SK-N-SH (cell line): ENCODE measurements around the gene CLDN16. TPM values are rescaled to one million over a fixed set of nuclear protein-coding genes. Genes with fewer than 3 reads are reported as not detected.

Source experiments
- CTCF ChIA-PET: fragments of 300-600, 350-600 bp; formaldehyde crosslinking; extraction: SDS; loops from one replicate; lab custom pipeline; 2021; lab: Yijun Ruan, JAX
- POLR2A ChIA-PET: fragments of 350-600 bp; sonication (Branson Sonifier 250); formaldehyde crosslinking; extraction: SDS; loops from one replicate; lab custom pipeline; 2020; ENCODE audit warnings: antibody characterized with exemption, inconsistent platforms; lab: Yijun Ruan, JAX
- DNase-seq: peaks from one replicate; pipeline ENCODE4 v3.0.0; 2012
- H2AFZ ChIP-seq: fragments of 200-600 bp; sonication (generic); 2 replicates; pipeline ENCODE4 v1.8.1; 2016; ENCODE audit warnings: antibody characterized with exemption, mild to moderate bottlenecking, low read depth
- H3F3A ChIP-seq: fragments of 200-600 bp; sonication (generic); replicated peaks from 2 replicates; pipeline ENCODE3; 2016; ENCODE audit warnings: antibody characterized with exemption, mild to moderate bottlenecking; ENCODE audit not compliant: insufficient read depth
- H3K27ac ChIP-seq, 2 experiments: fragments of 200-500 bp in 1 of 2; fragments of 200-600 bp in 1 of 2; sonication (Bioruptor generic) in 1 of 2; sonication (generic), shearing (Covaris generic) in 1 of 2; 2 replicates each; pipeline versions ENCODE4 v1.5.1 to v1.6.1; 2014 to 2016; ENCODE audit warnings: low read depth in 2 of 2, inconsistent platforms in 1 of 2, low read length in 1 of 2, mild to moderate bottlenecking in 1 of 2, mixed read lengths in 1 of 2
- H3K27me3 ChIP-seq: fragments of 200-600 bp; sonication (generic), shearing (Covaris generic); 2 replicates; pipeline ENCODE4 v1.6.1; 2016; ENCODE audit warnings: mixed run types; ENCODE audit not compliant: insufficient read depth
- H3K36me3 ChIP-seq, 2 experiments: fragments of 200-500 bp in 1 of 2; fragments of 200-600 bp in 1 of 2; sonication (Bioruptor generic) in 1 of 2; sonication (generic) in 1 of 2; replicated peaks in 1 of 2; 2 replicates each; pipeline versions ENCODE3 to v1.5.1; 2014 to 2016; ENCODE audit warnings: low read length in 1 of 2, mild to moderate bottlenecking in 1 of 2; ENCODE audit not compliant: insufficient read depth in 2 of 2, control insufficient read depth in 1 of 2
- H3K4me1 ChIP-seq, 2 experiments: fragments of 200-500 bp in 1 of 2; fragments of 200-600 bp in 1 of 2; sonication (Bioruptor generic) in 1 of 2; sonication (generic), shearing (Covaris generic) in 1 of 2; 2 replicates each; pipeline versions ENCODE4 v1.5.1 to v1.6.1; 2014 to 2016; ENCODE audit warnings: low read depth in 1 of 2, low read length in 1 of 2, mixed run types in 1 of 2; ENCODE audit not compliant: insufficient read depth in 2 of 2, control insufficient read depth in 1 of 2
- H3K4me2 ChIP-seq: fragments of 200-600 bp; sonication (generic), shearing (Covaris generic); 2 replicates; pipeline ENCODE4 v1.6.1; 2017; ENCODE audit warnings: mixed run types
- H3K4me3 ChIP-seq, 2 experiments: fragments of 200-500 bp in 1 of 2; fragments of 200-600 bp in 1 of 2; sonication (Bioruptor generic) in 1 of 2; sonication (generic), shearing (Covaris generic) in 1 of 2; 2 replicates each; pipeline versions ENCODE4 v1.5.1 to v1.8.1; 2014 to 2016; ENCODE audit warnings: low read depth in 2 of 2, inconsistent platforms in 1 of 2, low read length in 1 of 2, mild to moderate bottlenecking in 1 of 2, mixed read lengths in 1 of 2, moderate library complexity in 1 of 2
- H3K79me2 ChIP-seq: fragments of 200-600 bp; sonication (generic); 2 replicates; pipeline ENCODE4 v1.8.1; 2017; ENCODE audit warnings: mild to moderate bottlenecking; ENCODE audit not compliant: insufficient read depth
- H3K9ac ChIP-seq: fragments of 200-600 bp; sonication (generic); 2 replicates; pipeline ENCODE4 v1.6.1; 2017; ENCODE audit warnings: mixed run types
- H3K9me2 ChIP-seq: fragments of 200-600 bp; sonication (generic); 2 replicates; pipeline ENCODE4 v1.6.1; 2017; ENCODE audit warnings: mixed run types
- H3K9me3 ChIP-seq: fragments of 200-600 bp; sonication (generic); 2 replicates; pipeline ENCODE4 v1.6.1; 2017; ENCODE audit warnings: mixed run types, mild to moderate bottlenecking, moderate library complexity
- H4K20me1 ChIP-seq: fragments of 200-600 bp; sonication (generic); 2 replicates; pipeline ENCODE4 v1.6.1; 2017; ENCODE audit warnings: mild to moderate bottlenecking, mixed run types; ENCODE audit not compliant: insufficient read depth
- EP300 ChIP-seq, 2 experiments: IDR thresholded peaks; 2 replicates each; pipeline versions ENCODE4 v1.4.0 to v1.6.1; 2012; ENCODE audit warnings: borderline replicate concordance in 1 of 2, low read depth in 1 of 2, low read length in 1 of 2
- EZH2phosphoT487 ChIP-seq: fragments of 200-600 bp; sonication (generic); IDR thresholded peaks from 2 replicates; pipeline ENCODE4 v1.6.1; 2017; ENCODE audit warnings: low read depth, mixed run types, mild to moderate bottlenecking, antibody characterized with exemption, moderate library complexity, borderline replicate concordance
- FOXJ3 ChIP-seq: sonication (generic); formaldehyde crosslinking; IDR thresholded peaks from 2 replicates; pipeline ENCODE4 v1.5.1; 2020; ENCODE audit warnings: mild to moderate bottlenecking, missing genetic modification reagents
- FOXM1 ChIP-seq: IDR thresholded peaks from 2 replicates; pipeline ENCODE4 v1.4.0; 2012; ENCODE audit warnings: low read depth, mild to moderate bottlenecking
- GABPA ChIP-seq: IDR thresholded peaks from 2 replicates; pipeline ENCODE4 v1.4.0; 2012; ENCODE audit warnings: low read depth, mild to moderate bottlenecking
- GATA2 ChIP-seq: sonication (generic); formaldehyde crosslinking; IDR thresholded peaks from 2 replicates; pipeline ENCODE4 v1.5.0; 2020; ENCODE audit warnings: mild to moderate bottlenecking, missing genetic modification reagents
- MEF2A ChIP-seq: IDR thresholded peaks from 2 replicates; pipeline ENCODE4 v1.4.0; 2012; ENCODE audit warnings: low read depth, borderline replicate concordance
- MXI1 ChIP-seq: IDR thresholded peaks from 2 replicates; pipeline ENCODE4 v1.6.1; 2012; ENCODE audit warnings: mild to moderate bottlenecking, low read depth, low read length, improper control_type of control experiment
- NFIC ChIP-seq: IDR thresholded peaks from 2 replicates; pipeline ENCODE4 v1.4.0; 2012; ENCODE audit warnings: borderline replicate concordance
- RXRA ChIP-seq: IDR thresholded peaks from 2 replicates; pipeline ENCODE4 v1.4.0; 2012; ENCODE audit warnings: low read depth, mild to moderate bottlenecking, borderline replicate concordance
- SMC3 ChIP-seq: IDR thresholded peaks from 2 replicates; pipeline ENCODE4 v1.6.1; 2012; ENCODE audit warnings: low read depth, low read length, improper control_type of control experiment
- WGBS: methylation state at CpG from one replicate; pipeline ENCODE4 v1.1.6; 2017; ENCODE audit warnings: low lambda C conversion rate; 5-methylcytosine and 5-hydroxymethylcytosine counted together
- polyA plus RNA-seq, 3 experiments: library from polyadenylated mRNA; depleted of rRNA; stranded (reverse); fragments of >200 nt; gene quantifications; 2 replicates each; pipeline ENCODE4 v1.2.3, GENCODE V29; 2012
- TF ChIP-seq, protein P1 (sequence below): fragments of 150-350 bp; IDR thresholded peaks from 2 replicates; pipeline ENCODE4 v1.6.1; 2016; ENCODE audit warnings: mild to moderate bottlenecking, low read depth, low read length
- TF ChIP-seq, protein P2 (sequence below): IDR thresholded peaks from 2 replicates; pipeline ENCODE4 v1.4.0; 2012; ENCODE audit warnings: low read depth
- TF ChIP-seq, protein P3 (sequence below): IDR thresholded peaks from 2 replicates; pipeline ENCODE4 v1.6.1; 2012; ENCODE audit warnings: mild to moderate bottlenecking, low read depth, low read length, moderate library complexity
- TF ChIP-seq, protein P4 (sequence below): fragments of 150-350 bp; IDR thresholded peaks from 2 replicates; pipeline ENCODE4 v1.6.1; 2017; ENCODE audit warnings: antibody characterized with exemption, low read length, low read depth, borderline replicate concordance
- TF ChIP-seq, protein P5 (sequence below): IDR thresholded peaks from 2 replicates; pipeline ENCODE4; 2012

The CLDN16 gene
- polyA plus RNA-seq, 1 of the 3 experiments (the other 2 are of a cell fraction) = 0.02 TPM

DNA sequence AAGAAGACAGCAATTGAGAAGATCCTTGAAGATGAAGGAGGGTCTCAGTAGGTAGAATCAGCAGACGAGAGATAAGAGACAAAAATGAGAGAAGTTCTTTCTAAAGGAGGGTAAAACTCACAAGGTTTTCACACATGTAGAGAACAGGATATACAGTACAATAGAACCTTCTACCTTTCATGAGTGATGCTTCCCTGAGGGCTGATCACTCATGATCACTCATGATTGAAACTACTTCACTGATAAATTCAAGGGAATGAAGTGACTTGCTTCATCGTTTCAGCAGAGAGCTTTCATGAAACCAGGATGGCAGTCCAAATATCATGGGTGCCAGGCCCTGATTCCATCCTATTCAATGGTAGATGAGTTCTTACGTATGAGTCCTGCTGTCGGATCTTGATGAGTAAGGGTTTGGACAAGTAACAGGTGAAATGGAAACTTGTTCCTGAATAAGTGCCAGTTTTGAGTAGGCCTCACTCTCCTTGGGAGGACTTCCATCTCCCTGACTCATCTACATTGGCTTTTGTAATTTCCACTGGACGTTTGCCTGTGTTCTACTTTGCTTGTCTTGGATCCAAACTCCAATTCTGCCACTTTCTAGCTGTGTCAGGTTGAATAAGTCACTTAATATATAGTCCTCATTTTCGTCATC is 9.6 kb upstream of the CLDN16 start:
- WGBS = 9% methylated on average over 6 of the region's 6 CpGs
- Histone ChIP-seq H3K9me2 (no peaks in the 10 kb centered on the region), H3K27ac (no peak overlapping the region), H3F3A (no peaks in the 10 kb centered on the region), H3K4me2 (no peak overlapping the region), H3K79me2 (no peaks in the 10 kb centered on the region), H3K4me1 (peaks cover 0 to 14% of the 10 kb centered on the region in 2 experiments; a peak in 1 of 4 replicates), H3K9ac (no peak overlapping the region), H3K9me3 (no peaks in the 10 kb centered on the region), H3K4me3 (no peak overlapping the region), H2AFZ (no peak overlapping the region), H3K27me3 (no peaks in the 10 kb centered on the region), H3K36me3 (no peaks in the 10 kb centered on the region), H4K20me1 (no peaks in the 10 kb centered on the region)
- DNase-seq = no peak
- TF ChIP-seq RXRA = no peak
- POLR2A ChIA-PET = no interaction called here
- CTCF ChIA-PET = no interaction called here

DNA sequence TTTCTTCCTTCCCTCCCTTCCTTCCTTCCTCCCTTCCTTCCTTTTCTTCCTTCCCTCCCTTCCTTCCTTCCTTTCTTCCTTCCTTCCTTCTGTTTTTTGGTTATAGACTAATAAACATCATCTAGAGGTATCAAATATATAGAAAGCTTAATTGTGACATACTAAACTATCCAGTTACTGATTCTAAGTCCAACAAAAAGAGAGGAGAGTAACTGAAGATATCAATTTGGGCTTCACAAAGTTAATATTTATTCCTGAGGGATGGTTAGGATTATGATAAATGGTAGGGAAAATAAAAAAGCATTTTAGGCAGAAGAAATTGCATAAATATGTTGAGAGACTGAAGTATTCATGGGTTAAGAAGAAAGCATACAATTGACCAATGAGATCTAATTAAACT is 7.8 kb upstream of the CLDN16 start:
- Histone ChIP-seq H3F3A (no peaks in the 10 kb centered on the region), H3K36me3 (no peaks in the 10 kb centered on the region), H3K4me1 (peaks cover 0 to 14% of the 10 kb centered on the region in 2 experiments; a peak in 1 of 4 replicates), H4K20me1 (no peaks in the 10 kb centered on the region), H3K9me2 (no peaks in the 10 kb centered on the region), H2AFZ (no peak overlapping the region), H3K4me3 (no peak overlapping the region), H3K27ac (no peak overlapping the region), H3K27me3 (no peaks in the 10 kb centered on the region), H3K9me3 (no peaks in the 10 kb centered on the region), H3K9ac (no peak overlapping the region), H3K4me2 (no peak overlapping the region), H3K79me2 (no peaks in the 10 kb centered on the region)
- ChIA-PET CTCF (interaction anchor here (1.9 kb wide), 1 partner anchor 58 kb away, joined by 7 read pairs; the partner anchor contains the start of gene CLDN1), POLR2A (no interaction called here)
- DNase-seq = no peak
- TF ChIP-seq, protein P1, sequence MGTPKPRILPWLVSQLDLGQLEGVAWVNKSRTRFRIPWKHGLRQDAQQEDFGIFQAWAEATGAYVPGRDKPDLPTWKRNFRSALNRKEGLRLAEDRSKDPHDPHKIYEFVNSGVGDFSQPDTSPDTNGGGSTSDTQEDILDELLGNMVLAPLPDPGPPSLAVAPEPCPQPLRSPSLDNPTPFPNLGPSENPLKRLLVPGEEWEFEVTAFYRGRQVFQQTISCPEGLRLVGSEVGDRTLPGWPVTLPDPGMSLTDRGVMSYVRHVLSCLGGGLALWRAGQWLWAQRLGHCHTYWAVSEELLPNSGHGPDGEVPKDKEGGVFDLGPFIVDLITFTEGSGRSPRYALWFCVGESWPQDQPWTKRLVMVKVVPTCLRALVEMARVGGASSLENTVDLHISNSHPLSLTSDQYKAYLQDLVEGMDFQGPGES = no peak
- no peak for TF ChIP-seq FOXJ3 (CRISPR knock-in tag)
- no peak for TF ChIP-seq EZH2phosphoT487
- TF ChIP-seq MEF2A = no peak
- TF ChIP-seq, protein P2, sequence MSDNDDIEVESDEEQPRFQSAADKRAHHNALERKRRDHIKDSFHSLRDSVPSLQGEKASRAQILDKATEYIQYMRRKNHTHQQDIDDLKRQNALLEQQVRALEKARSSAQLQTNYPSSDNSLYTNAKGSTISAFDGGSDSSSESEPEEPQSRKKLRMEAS = no peak
- TF ChIP-seq, protein P3, sequence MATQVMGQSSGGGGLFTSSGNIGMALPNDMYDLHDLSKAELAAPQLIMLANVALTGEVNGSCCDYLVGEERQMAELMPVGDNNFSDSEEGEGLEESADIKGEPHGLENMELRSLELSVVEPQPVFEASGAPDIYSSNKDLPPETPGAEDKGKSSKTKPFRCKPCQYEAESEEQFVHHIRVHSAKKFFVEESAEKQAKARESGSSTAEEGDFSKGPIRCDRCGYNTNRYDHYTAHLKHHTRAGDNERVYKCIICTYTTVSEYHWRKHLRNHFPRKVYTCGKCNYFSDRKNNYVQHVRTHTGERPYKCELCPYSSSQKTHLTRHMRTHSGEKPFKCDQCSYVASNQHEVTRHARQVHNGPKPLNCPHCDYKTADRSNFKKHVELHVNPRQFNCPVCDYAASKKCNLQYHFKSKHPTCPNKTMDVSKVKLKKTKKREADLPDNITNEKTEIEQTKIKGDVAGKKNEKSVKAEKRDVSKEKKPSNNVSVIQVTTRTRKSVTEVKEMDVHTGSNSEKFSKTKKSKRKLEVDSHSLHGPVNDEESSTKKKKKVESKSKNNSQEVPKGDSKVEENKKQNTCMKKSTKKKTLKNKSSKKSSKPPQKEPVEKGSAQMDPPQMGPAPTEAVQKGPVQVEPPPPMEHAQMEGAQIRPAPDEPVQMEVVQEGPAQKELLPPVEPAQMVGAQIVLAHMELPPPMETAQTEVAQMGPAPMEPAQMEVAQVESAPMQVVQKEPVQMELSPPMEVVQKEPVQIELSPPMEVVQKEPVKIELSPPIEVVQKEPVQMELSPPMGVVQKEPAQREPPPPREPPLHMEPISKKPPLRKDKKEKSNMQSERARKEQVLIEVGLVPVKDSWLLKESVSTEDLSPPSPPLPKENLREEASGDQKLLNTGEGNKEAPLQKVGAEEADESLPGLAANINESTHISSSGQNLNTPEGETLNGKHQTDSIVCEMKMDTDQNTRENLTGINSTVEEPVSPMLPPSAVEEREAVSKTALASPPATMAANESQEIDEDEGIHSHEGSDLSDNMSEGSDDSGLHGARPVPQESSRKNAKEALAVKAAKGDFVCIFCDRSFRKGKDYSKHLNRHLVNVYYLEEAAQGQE = no peak
- no peak for TF ChIP-seq SMC3
- TF ChIP-seq, protein P4, sequence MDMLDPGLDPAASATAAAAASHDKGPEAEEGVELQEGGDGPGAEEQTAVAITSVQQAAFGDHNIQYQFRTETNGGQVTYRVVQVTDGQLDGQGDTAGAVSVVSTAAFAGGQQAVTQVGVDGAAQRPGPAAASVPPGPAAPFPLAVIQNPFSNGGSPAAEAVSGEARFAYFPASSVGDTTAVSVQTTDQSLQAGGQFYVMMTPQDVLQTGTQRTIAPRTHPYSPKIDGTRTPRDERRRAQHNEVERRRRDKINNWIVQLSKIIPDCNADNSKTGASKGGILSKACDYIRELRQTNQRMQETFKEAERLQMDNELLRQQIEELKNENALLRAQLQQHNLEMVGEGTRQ = no peak
- TF ChIP-seq, protein P5, sequence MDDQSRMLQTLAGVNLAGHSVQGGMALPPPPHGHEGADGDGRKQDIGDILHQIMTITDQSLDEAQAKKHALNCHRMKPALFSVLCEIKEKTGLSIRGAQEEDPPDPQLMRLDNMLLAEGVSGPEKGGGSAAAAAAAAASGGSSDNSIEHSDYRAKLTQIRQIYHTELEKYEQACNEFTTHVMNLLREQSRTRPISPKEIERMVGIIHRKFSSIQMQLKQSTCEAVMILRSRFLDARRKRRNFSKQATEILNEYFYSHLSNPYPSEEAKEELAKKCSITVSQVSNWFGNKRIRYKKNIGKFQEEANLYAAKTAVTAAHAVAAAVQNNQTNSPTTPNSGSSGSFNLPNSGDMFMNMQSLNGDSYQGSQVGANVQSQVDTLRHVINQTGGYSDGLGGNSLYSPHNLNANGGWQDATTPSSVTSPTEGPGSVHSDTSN = no peak
- no peak for TF ChIP-seq EP300 (IDR thresholded peaks at IDR 0.05; ENCODE audit: borderline replicate concordance in 1 of 2, low read depth in 1 of 2, low read length in 1 of 2)
- no peak for TF ChIP-seq FOXM1
- TF ChIP-seq MXI1 = no peak
- no peak for TF ChIP-seq GABPA
- TF ChIP-seq GATA2 (CRISPR knock-in tag) = no peak
- TF ChIP-seq NFIC = no peak
